PC-3 (cell line): ENCODE measurements around the gene KDM4C.

Experiments used
- CTCF ChIP-seq: fragments of 300-600 bp; sonication (generic); conservative IDR thresholded peaks from 2 replicates; pipeline ENCODE4 v1.5.1; 2017; ENCODE audit warnings: antibody characterized with exemption, low read depth, mild to moderate bottlenecking, low read length
- EZH2phosphoT487 ChIP-seq: fragments of 300-600 bp; sonication (generic); IDR thresholded peaks from 2 replicates; pipeline ENCODE4 v1.6.1; 2018; ENCODE audit warnings: mild to moderate bottlenecking, antibody characterized with exemption, low read length, borderline replicate concordance

DNA sequence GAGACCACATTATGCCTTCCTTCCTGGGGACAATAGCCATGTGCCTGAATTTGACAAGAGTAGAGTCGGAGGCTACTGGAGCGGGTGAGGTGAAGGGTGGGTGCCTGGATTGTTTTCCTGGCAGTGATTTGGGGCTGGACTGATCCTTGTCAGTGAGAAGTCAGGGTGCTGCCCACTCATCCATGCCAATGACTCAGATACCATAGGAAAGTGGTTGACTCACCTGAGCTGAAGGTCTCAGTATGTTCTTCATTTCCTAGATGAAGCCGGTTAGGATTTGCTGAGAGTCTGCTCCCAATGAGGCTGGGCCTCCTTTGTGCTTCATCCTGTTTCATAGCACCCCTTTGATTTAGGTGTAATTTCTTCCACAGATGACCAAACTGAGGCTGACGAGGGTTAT is 366.0 kb downstream of the KDM4C start:
- TF ChIP-seq CTCF (no peak), EZH2phosphoT487 (no peak)
